GM12878 (cell line): ENCODE results near the gene MESP2.

ENCODE experiments used
- ATF2 ChIP-seq: IDR thresholded peaks from 2 replicates; pipeline ENCODE4 v1.6.1; 2012; ENCODE audit warnings: low read length, inconsistent platforms
- BCL3 ChIP-seq: IDR thresholded peaks from 2 replicates; pipeline ENCODE4 v1.6.1; 2011; ENCODE audit warnings: borderline replicate concordance, low read depth, mild to moderate bottlenecking, moderate library complexity, low read length; ENCODE audit not compliant: insufficient read depth, poor library complexity, severe bottlenecking
- CREB1 ChIP-seq: IDR thresholded peaks from 2 replicates; pipeline ENCODE4 v1.6.1; 2012; ENCODE audit warnings: low read depth, mild to moderate bottlenecking, inconsistent platforms
- EP300 ChIP-seq, 2 experiments: fragments of 150-350 bp in 1 of 2; IDR thresholded peaks; 2 replicates each; pipeline ENCODE4 v1.6.1; 2011 to 2012; ENCODE audit warnings: low read depth in 2 of 2, low read length in 2 of 2, borderline replicate concordance in 1 of 2, improper control_type of control experiment in 1 of 2, inconsistent platforms in 1 of 2; ENCODE audit not compliant: control insufficient read depth in 1 of 2
- EZH2 ChIP-seq: IDR thresholded peaks from 2 replicates; pipeline ENCODE4 v1.6.1; 2012; ENCODE audit warnings: low read depth, mild to moderate bottlenecking, control low read depth, inconsistent platforms, low read length, borderline replicate concordance; ENCODE audit not compliant: control insufficient read depth
- JUNB ChIP-seq: IDR thresholded peaks from 2 replicates; pipeline ENCODE4 v1.6.1; 2016; ENCODE audit warnings: antibody characterized with exemption, mild to moderate bottlenecking
- POLR2A ChIP-seq: IDR thresholded peaks from 2 replicates; pipeline ENCODE4 v1.6.1; 2011; ENCODE audit warnings: low read depth, mild to moderate bottlenecking, low read length
- POLR2AphosphoS5 ChIP-seq: IDR thresholded peaks from 2 replicates; pipeline ENCODE4 v1.6.1; 2011; ENCODE audit warnings: mild to moderate bottlenecking, low read length, inconsistent platforms

- TF ChIP-seq JUNB (no peak), ATF2 (no peak), EZH2 (no peak), POLR2AphosphoS5 (no peak), CREB1 (no peak), BCL3 (no peak), POLR2A (no peak), EP300 (IDR thresholded peaks at IDR 0.05; ENCODE audit: borderline replicate concordance in 1 of 2, control insufficient read depth in 1 of 2, low read depth in 2 of 2, low read length in 2 of 2) (no peak)
These were observed 47.9 kb upstream of the MESP2 start for GRCh38 chr15:89728254-89728653.
